ENCODE data around the gene HAGHL.

- TF ChIP-seq, protein P1, sequence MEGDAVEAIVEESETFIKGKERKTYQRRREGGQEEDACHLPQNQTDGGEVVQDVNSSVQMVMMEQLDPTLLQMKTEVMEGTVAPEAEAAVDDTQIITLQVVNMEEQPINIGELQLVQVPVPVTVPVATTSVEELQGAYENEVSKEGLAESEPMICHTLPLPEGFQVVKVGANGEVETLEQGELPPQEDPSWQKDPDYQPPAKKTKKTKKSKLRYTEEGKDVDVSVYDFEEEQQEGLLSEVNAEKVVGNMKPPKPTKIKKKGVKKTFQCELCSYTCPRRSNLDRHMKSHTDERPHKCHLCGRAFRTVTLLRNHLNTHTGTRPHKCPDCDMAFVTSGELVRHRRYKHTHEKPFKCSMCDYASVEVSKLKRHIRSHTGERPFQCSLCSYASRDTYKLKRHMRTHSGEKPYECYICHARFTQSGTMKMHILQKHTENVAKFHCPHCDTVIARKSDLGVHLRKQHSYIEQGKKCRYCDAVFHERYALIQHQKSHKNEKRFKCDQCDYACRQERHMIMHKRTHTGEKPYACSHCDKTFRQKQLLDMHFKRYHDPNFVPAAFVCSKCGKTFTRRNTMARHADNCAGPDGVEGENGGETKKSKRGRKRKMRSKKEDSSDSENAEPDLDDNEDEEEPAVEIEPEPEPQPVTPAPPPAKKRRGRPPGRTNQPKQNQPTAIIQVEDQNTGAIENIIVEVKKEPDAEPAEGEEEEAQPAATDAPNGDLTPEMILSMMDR (IDR thresholded peaks at IDR 0.05; ENCODE audit: borderline replicate concordance, extremely low read depth, low read length, poor library complexity, severe bottlenecking) = no peak
- no peak for TF ChIP-seq EZH2 (IDR thresholded peaks at IDR 0.05; ENCODE audit: borderline replicate concordance, low read depth, low read length, severe bottlenecking)
Measured at GRCh38 chr16:687499-687898, 39.4 kb upstream of the HAGHL start.
